Measurements from ENCODE around the gene SLC7A4. TPM values are rescaled to one million over a fixed set of nuclear protein-coding genes. Genes with fewer than 3 reads are reported as not detected.

Gene SLC7A4
- total and polyA plus RNA-seq, 2 of the 8 experiments (the other 6 are each of a cell fraction or from before 2014, with no cell fraction given), result 0.92 TPM; not detected in 1

DNA sequence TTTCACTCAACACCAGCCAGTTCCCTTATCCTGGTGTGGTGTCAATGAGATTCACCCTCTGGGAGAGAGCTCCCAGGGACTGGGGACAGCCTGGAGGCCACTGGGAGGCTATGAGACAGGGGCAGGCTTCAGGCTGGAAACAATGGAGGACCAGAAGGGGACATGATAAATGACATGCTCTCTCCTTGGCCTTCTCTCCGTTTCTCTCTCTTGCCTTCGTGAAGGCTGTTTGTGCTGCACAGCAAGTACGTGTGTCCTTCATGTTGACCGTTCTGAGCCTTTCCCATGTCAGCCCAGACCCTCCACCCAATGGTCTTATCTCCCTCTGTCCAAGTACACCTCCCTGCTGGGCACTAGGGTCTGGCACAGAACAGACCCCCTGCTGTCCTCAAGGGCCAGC is 51.8 kb downstream of the SLC7A4 start (continued):
- TF ChIP-seq CHD2 (IDR thresholded peaks at IDR 0.05; ENCODE audit: low read length) (no peak), CEBPB (IDR thresholded peaks at IDR 0.05; ENCODE audit: low read depth, low read length) (no peak)

Data from H1 (cell line).